IMR-90 (cell line): ENCODE measurements around the gene AMFR. TPM values are rescaled to one million over a fixed set of nuclear protein-coding genes. Genes with fewer than 3 reads are reported as not detected.

ENCODE experiments used
- ATAC-seq: fragments of 200-7000 bp; cut with Tn5 transposase; 2 replicates; pipeline ENCODE4 v1.9.1; 2020; ENCODE audit warnings: low read depth, mild to moderate bottlenecking, moderate library complexity
- BruUV-seq: library from RNA; stranded (reverse); fragments of 400-500 nt; replicated peaks from 2 replicates; lab custom pipeline; 2021; lab: Mats Ljungman, UMichigan
- CTCF ChIA-PET: fragments of 300-600 bp; formaldehyde crosslinking; extraction: SDS; loops from one replicate; lab custom pipeline; 2021; ENCODE audit warnings: antibody characterized with exemption; lab: Yijun Ruan, JAX
- POLR2A ChIA-PET: fragments of 300-600 bp; sonication (Branson Sonifier 250); formaldehyde crosslinking; loops from one replicate; lab custom pipeline; 2022; ENCODE audit warnings: antibody characterized with exemption; ENCODE audit not compliant: unreplicated experiment; lab: Charles Lee
- DNase-seq: peaks from one replicate; pipeline ENCODE4 v3.0.0; 2013
- H2AFZ ChIP-seq: replicated peaks from 2 replicates; pipeline ENCODE3; 2013; ENCODE audit warnings: low read length, mild to moderate bottlenecking; ENCODE audit not compliant: poor library complexity
- H2AK5ac ChIP-seq: 2 replicates; pipeline ENCODE4 v1.6.1; 2013; ENCODE audit warnings: low read depth, low read length, inconsistent platforms
- H2AK9ac ChIP-seq: replicated peaks from 2 replicates; pipeline ENCODE3; 2013; ENCODE audit warnings: mild to moderate bottlenecking, low read depth, low read length, moderate library complexity; ENCODE audit not compliant: poor library complexity
- H2BK120ac ChIP-seq: 2 replicates; pipeline ENCODE4 v1.6.1; 2013; ENCODE audit warnings: low read depth, low read length, inconsistent platforms
- H2BK15ac ChIP-seq: 3 replicates; pipeline ENCODE4 v1.6.1; 2013; ENCODE audit warnings: low read depth, low read length, inconsistent platforms
- H2BK20ac ChIP-seq: 2 replicates; pipeline ENCODE4 v1.6.1; 2013; ENCODE audit warnings: low read depth, mild to moderate bottlenecking, inconsistent platforms, low read length, moderate library complexity
- H2BK5ac ChIP-seq: 2 replicates; pipeline ENCODE4 v1.6.1; 2013; ENCODE audit warnings: mild to moderate bottlenecking, low read depth, low read length, inconsistent platforms; ENCODE audit not compliant: poor library complexity, severe bottlenecking
- H3K14ac ChIP-seq: replicated peaks from 2 replicates; pipeline ENCODE4 v1.6.1; 2013; ENCODE audit warnings: low read depth, low read length, inconsistent platforms
- H3K18ac ChIP-seq: 2 replicates; pipeline ENCODE4 v1.6.1; 2013; ENCODE audit warnings: low read depth, low read length, control low read depth
- H3K23ac ChIP-seq: 2 replicates; pipeline ENCODE4 v1.6.1; 2013; ENCODE audit warnings: low read depth, low read length, inconsistent platforms
- H3K27ac ChIP-seq: 2 replicates; pipeline ENCODE4 v1.5.1; 2013; ENCODE audit warnings: mild to moderate bottlenecking, control low read depth, low read length; ENCODE audit not compliant: insufficient read depth
- H3K27me3 ChIP-seq: 2 replicates; pipeline ENCODE4 v1.6.1; 2013; ENCODE audit warnings: low read length; ENCODE audit not compliant: control insufficient read depth, insufficient read depth
- H3K36me3 ChIP-seq: 2 replicates; pipeline ENCODE4 v1.6.1; 2013; ENCODE audit warnings: low read length, mixed read lengths; ENCODE audit not compliant: control insufficient read depth, insufficient read depth
- H3K4ac ChIP-seq: 2 replicates; pipeline ENCODE4 v1.6.1; 2013; ENCODE audit warnings: low read depth, low read length, inconsistent platforms
- H3K4me1 ChIP-seq: 2 replicates; pipeline ENCODE4 v1.6.1; 2013; ENCODE audit warnings: low read length, mixed read lengths; ENCODE audit not compliant: control insufficient read depth, insufficient read depth
- H3K4me2 ChIP-seq: 2 replicates; pipeline ENCODE4 v1.6.1; 2013; ENCODE audit warnings: low read depth, mild to moderate bottlenecking, control low read depth, low read length, moderate library complexity
- H3K4me3 ChIP-seq: 2 replicates; pipeline ENCODE4 v1.5.1; 2013; ENCODE audit warnings: low read depth, mild to moderate bottlenecking, control low read depth, low read length, moderate library complexity; ENCODE audit not compliant: insufficient read depth
- H3K56ac ChIP-seq: 2 replicates; pipeline ENCODE4 v1.6.1; 2013; ENCODE audit warnings: low read length, inconsistent platforms; ENCODE audit not compliant: insufficient read depth; ENCODE audit errors: extremely low read depth
- H3K79me1 ChIP-seq, 2 experiments: 2 replicates each; pipeline ENCODE4 v1.6.1; 2013; ENCODE audit warnings: low read length in 2 of 2, inconsistent platforms in 1 of 2, low read depth in 1 of 2
- H3K9ac ChIP-seq: 2 replicates; pipeline ENCODE4 v1.6.1; 2013; ENCODE audit warnings: low read depth, low read length, control low read depth
- H3K9me1 ChIP-seq: 2 replicates; pipeline ENCODE4 v1.6.1; 2013; ENCODE audit warnings: low read length, inconsistent platforms; ENCODE audit not compliant: insufficient read depth
- H3K9me3 ChIP-seq: 2 replicates; pipeline ENCODE4 v1.6.1; 2013; ENCODE audit warnings: low read length; ENCODE audit not compliant: control insufficient read depth, insufficient read depth
- H4K20me1 ChIP-seq: 2 replicates; pipeline ENCODE4 v1.6.1; 2013; ENCODE audit warnings: low read length, inconsistent platforms; ENCODE audit not compliant: insufficient read depth
- H4K5ac ChIP-seq: 2 replicates; pipeline ENCODE4 v1.6.1; 2013; ENCODE audit warnings: mild to moderate bottlenecking, low read depth, low read length, control low read depth
- H4K8ac ChIP-seq, 2 experiments: 2 replicates each; pipeline ENCODE4 v1.6.1; 2013; ENCODE audit warnings: low read depth in 2 of 2, low read length in 2 of 2, control low read depth in 1 of 2, inconsistent platforms in 1 of 2
- H4K91ac ChIP-seq: 2 replicates; pipeline ENCODE4 v1.6.1; 2013; ENCODE audit warnings: low read depth, low read length, inconsistent platforms; ENCODE audit not compliant: insufficient read depth
- BHLHE40 ChIP-seq: fragments of 150-350 bp; IDR thresholded peaks from 2 replicates; pipeline ENCODE4 v1.6.1; 2016; ENCODE audit warnings: mild to moderate bottlenecking, low read depth, low read length
- CEBPB ChIP-seq: IDR thresholded peaks from 2 replicates; pipeline ENCODE4 v1.6.1; 2012; ENCODE audit warnings: low read depth, low read length, improper control_type of control experiment
- CHD1 ChIP-seq: IDR thresholded peaks from 2 replicates; pipeline ENCODE4 v1.6.1; 2012; ENCODE audit warnings: low read depth, low read length, improper control_type of control experiment
- CTCF ChIP-seq: conservative IDR thresholded peaks from 2 replicates; pipeline ENCODE4 v1.5.1; 2012; ENCODE audit warnings: mild to moderate bottlenecking, low read depth, low read length, improper control_type of control experiment
- ELK1 ChIP-seq: fragments of 150-350 bp; IDR thresholded peaks from 2 replicates; pipeline ENCODE4 v1.6.1; 2016; ENCODE audit warnings: low read depth, mild to moderate bottlenecking, low read length, moderate library complexity, borderline replicate concordance
- FOS ChIP-seq: fragments of 150-350 bp; IDR thresholded peaks from 2 replicates; pipeline ENCODE4 v1.6.1; 2016; ENCODE audit warnings: low read depth, low read length
- MAFK ChIP-seq: IDR thresholded peaks from 2 replicates; pipeline ENCODE4 v1.6.1; 2012; ENCODE audit warnings: low read depth, low read length, improper control_type of control experiment
- MAZ ChIP-seq: IDR thresholded peaks from 2 replicates; pipeline ENCODE4 v1.6.1; 2012; ENCODE audit warnings: low read depth, mild to moderate bottlenecking, low read length, improper control_type of control experiment, moderate library complexity, borderline replicate concordance
- MXI1 ChIP-seq: IDR thresholded peaks from 2 replicates; pipeline ENCODE4 v1.6.1; 2012; ENCODE audit warnings: low read depth, mild to moderate bottlenecking, low read length, moderate library complexity, borderline replicate concordance
- NFE2L2 ChIP-seq: fragments of 150-350 bp; IDR thresholded peaks from 2 replicates; pipeline ENCODE4 v1.6.1; 2016; ENCODE audit warnings: low read depth, mild to moderate bottlenecking, low read length
- POLR2A ChIP-seq: IDR thresholded peaks from 2 replicates; pipeline ENCODE4 v1.6.1; 2012; ENCODE audit warnings: mild to moderate bottlenecking, low read depth, low read length
- RAD21 ChIP-seq: IDR thresholded peaks from 2 replicates; pipeline ENCODE4 v1.6.1; 2012; ENCODE audit warnings: low read length, improper control_type of control experiment
- RCOR1 ChIP-seq: IDR thresholded peaks from 2 replicates; pipeline ENCODE4 v1.6.1; 2012; ENCODE audit warnings: mild to moderate bottlenecking, low read length, improper control_type of control experiment; ENCODE audit not compliant: insufficient replicate concordance
- RFX5 ChIP-seq: IDR thresholded peaks from 2 replicates; pipeline ENCODE4 v1.8.0; 2012; ENCODE audit warnings: low read depth, mild to moderate bottlenecking, low read length, moderate library complexity
- SMC3 ChIP-seq: fragments of 150-350 bp; IDR thresholded peaks from 2 replicates; pipeline ENCODE4 v1.6.1; 2016; ENCODE audit warnings: low read depth, mild to moderate bottlenecking, antibody characterized with exemption, low read length, moderate library complexity
- USF2 ChIP-seq: fragments of 150-350 bp; IDR thresholded peaks from 2 replicates; pipeline ENCODE4 v1.6.1; 2017; ENCODE audit warnings: mild to moderate bottlenecking, antibody characterized with exemption, low read length, low read depth
- WGBS, 2 experiments: methylation state at CpG; one replicate each; pipeline versions ENCODE4 v1.1.5 to v1.1.7; 2013; ENCODE audit warnings: missing lambda C conversion rate in 2 of 2; ENCODE audit not compliant: insufficient read length in 1 of 2; ENCODE audit errors: extremely low coverage in 2 of 2; 5-methylcytosine and 5-hydroxymethylcytosine counted together
- dilution Hi-C: fragments of 300-500 bp; cut with HindIII; formaldehyde crosslinking; loops from one replicate; pipeline ENCODE4 v1.14.3; 2018; ENCODE audit warnings: low sequenced_read_pairs; ENCODE audit not compliant: unreplicated experiment
- in situ Hi-C: fragments of 300-500 bp; cut with MboI; formaldehyde crosslinking; loops from 3 replicates; pipeline ENCODE4 v1.14.3; 2019; ENCODE audit warnings: low sequenced_read_pairs, inconsistent platforms, mixed read lengths
- intact Hi-C: fragments of 100-400 bp; cut with micrococcal nuclease; formaldehyde crosslinking; loops from 2 replicates; pipeline ENCODE4 v1.10.0; 2022
- polyA plus RNA-seq, 3 experiments: library from polyadenylated mRNA; depleted of rRNA; stranded (reverse); fragments of >200 nt; gene quantifications; 2 replicates each; pipeline ENCODE4 v1.2.3, GENCODE V29; 2012; ENCODE audit warnings: low replicate concordance in 1 of 3
- total RNA-seq: library from RNA; depleted of rRNA; stranded (reverse); fragments of >200 nt; gene quantifications from 2 replicates; pipeline ENCODE4 v1.2.3, GENCODE V29; 2012

The AMFR gene
- total and polyA plus RNA-seq, 2 of the 4 experiments (the other 2 are of a cell fraction), result 60.7 to 216 TPM

GRCh38 chr16:56318827-56319140, 106.6 kb downstream of the AMFR start:
- no peaks in the 10 kb centered on the region for H3K9me1 ChIP-seq
- no peaks in the 10 kb centered on the region for H3K79me1 ChIP-seq
- no peaks in the 10 kb centered on the region for H3K9me3 ChIP-seq
- no peak overlapping the region for H3K27ac ChIP-seq
- H2AK5ac ChIP-seq, result no peak overlapping the region
- dilution Hi-C loops (no loop called here), in situ Hi-C loops (loop anchor here (25.0 kb wide), 2 partner anchors 606 to 856 kb away; no protein-coding TSS in a partner anchor), intact Hi-C loops (loop anchor here (1.0 to 2.0 kb wide), 4 partner anchors 124 to 606 kb away; no protein-coding TSS in a partner anchor)
- no peak overlapping the region for H4K91ac ChIP-seq
- no peak overlapping the region for H2AFZ ChIP-seq
- no peak overlapping the region for H3K18ac ChIP-seq
- no peak overlapping the region for H4K8ac ChIP-seq
- ATAC-seq (no peak), DNase-seq (no peak)
- H4K5ac ChIP-seq, result no peak overlapping the region
- peaks cover 31% of the 10 kb centered on the region for H3K27me3 ChIP-seq
- no peak overlapping the region for H3K4me2 ChIP-seq
- POLR2A ChIA-PET, result no interaction called here
- H3K14ac ChIP-seq, result no peak overlapping the region
- CTCF ChIA-PET, result interaction anchor here (0.7 to 1.9 kb wide), 7 partner anchors 8 to 376 kb away, joined by 3 to 19 read pairs (median 4); no protein-coding TSS in a partner anchor
- H3K56ac ChIP-seq, result no peak overlapping the region
- BruUV-seq, result no TSS peak
- no peaks in the 10 kb centered on the region for H3K4me1 ChIP-seq
- no peaks in the 10 kb centered on the region for H4K20me1 ChIP-seq
- no peak overlapping the region for H3K23ac ChIP-seq
- TF ChIP-seq RFX5 (no peak), RAD21 (no peak), NFE2L2 (no peak), POLR2A (no peak), RCOR1 (no peak), USF2 (no peak), CEBPB (no peak), BHLHE40 (no peak), ELK1 (no peak), MAZ (no peak), MXI1 (no peak), SMC3 (no peak), FOS (no peak), MAFK (no peak), CTCF (no peak), CHD1 (no peak)
- H2BK120ac ChIP-seq, result no peak overlapping the region
- H2BK20ac ChIP-seq, result no peak overlapping the region
- H3K9ac ChIP-seq, result no peak overlapping the region
- no peaks in the 10 kb centered on the region for H3K36me3 ChIP-seq
- no peak overlapping the region for H2BK15ac ChIP-seq
- H3K4ac ChIP-seq, result no peak overlapping the region
- WGBS, 2 experiments, result no CpG with 5 or more reads among the region's 1 CpG
- H2BK5ac ChIP-seq, result no peak overlapping the region
- no peak overlapping the region for H3K4me3 ChIP-seq
- H2AK9ac ChIP-seq, result no peak overlapping the region
